Esophagus squamous epithelium (tissue), 5 donors: ENCODE measurements around the gene FGB. TPM values are rescaled to one million over a fixed set of nuclear protein-coding genes. Genes with fewer than 3 reads are reported as not detected.

ENCODE experiments used
- DNase-seq: peaks from one replicate; lab custom pipeline; 2025; lab: John Stamatoyannopoulos, UW
- H3K27ac ChIP-seq, 4 donors: fragments of 200-600 bp; sonication (generic); one replicate each; pipeline ENCODE4 v1.5.1; 2016 to 2019; ENCODE audit warnings: mild to moderate bottlenecking in 1 of 4
- H3K27me3 ChIP-seq, 4 donors: fragments of 200-600 bp; sonication (generic); 1 replicate in 3 of 4; 2 replicates in 1 of 4; pipeline versions ENCODE4 v1.5.1 to v1.6.0; 2017 to 2021; ENCODE audit warnings: antibody characterized with exemption in 1 of 4
- H3K36me3 ChIP-seq, 3 donors: fragments of 200-600 bp; sonication (generic); one replicate each; pipeline ENCODE4 v1.5.1; 2016 to 2019
- H3K4me1 ChIP-seq, 3 donors: fragments of 200-600 bp; sonication (generic); one replicate each; pipeline ENCODE4 v1.5.1; 2017 to 2019
- H3K4me3 ChIP-seq, 4 donors: fragments of 200-600 bp; sonication (generic); 1 replicate in 3 of 4; 2 replicates in 1 of 4; pipeline ENCODE4 v1.5.1; 2016 to 2019; ENCODE audit warnings: mild to moderate bottlenecking in 2 of 4, moderate library complexity in 1 of 4
- H3K9me3 ChIP-seq, 3 donors: fragments of 200-600 bp; sonication (generic); one replicate each; pipeline ENCODE4 v1.5.1; 2016 to 2019
- POLR2A ChIP-seq, 4 donors: fragments of 450-650 bp; IDR thresholded peaks; one replicate each; pipeline ENCODE4 v1.6.1; 2017; ENCODE audit warnings: antibody characterized with exemption in 4 of 4, mild to moderate bottlenecking in 4 of 4, moderate library complexity in 3 of 4
- WGBS, 2 donors: methylation state at CpG; one replicate each; pipeline ENCODE4 v1.1.5; 2018; 5-methylcytosine and 5-hydroxymethylcytosine counted together
- intact Hi-C: fragments of 100-400 bp; cut with DNase I; formaldehyde crosslinking; loops from one replicate; pipeline ENCODE4 v1.15.0; 2022
- total RNA-seq, 4 donors: library from RNA; depleted of rRNA; stranded (reverse); fragments of >200 nt; gene quantifications; one replicate each; pipeline ENCODE4 v1.1.0, GENCODE V29; 2016
- TF ChIP-seq, protein P1 (sequence below), 6 experiments: fragments of 450-650 bp in 4 of 6; fragments of 200-600 bp in 2 of 6; sonication (generic) in 2 of 6; IDR thresholded peaks; one replicate each; pipeline ENCODE4 v1.5.1; 2016 to 2019; ENCODE audit warnings: antibody characterized with exemption in 6 of 6, mild to moderate bottlenecking in 4 of 6, moderate library complexity in 4 of 6
- donor health status: DM: yes; HTN: yes; CAD: no.

FGB gene
- total RNA-seq, 4 donors from 2014 or later = not detected

- 77 to 87% methylated on average over 3 of the region's 3 CpGs for WGBS, 2 donors
- no peak overlapping the region for H3K4me3 ChIP-seq
- no peak for DNase-seq
- H3K4me1 ChIP-seq = no peaks in the 10 kb centered on the region
- intact Hi-C loops = no loop called here
- no peak for TF ChIP-seq POLR2A (IDR thresholded peaks at IDR 0.05)
- TF ChIP-seq, protein P1, sequence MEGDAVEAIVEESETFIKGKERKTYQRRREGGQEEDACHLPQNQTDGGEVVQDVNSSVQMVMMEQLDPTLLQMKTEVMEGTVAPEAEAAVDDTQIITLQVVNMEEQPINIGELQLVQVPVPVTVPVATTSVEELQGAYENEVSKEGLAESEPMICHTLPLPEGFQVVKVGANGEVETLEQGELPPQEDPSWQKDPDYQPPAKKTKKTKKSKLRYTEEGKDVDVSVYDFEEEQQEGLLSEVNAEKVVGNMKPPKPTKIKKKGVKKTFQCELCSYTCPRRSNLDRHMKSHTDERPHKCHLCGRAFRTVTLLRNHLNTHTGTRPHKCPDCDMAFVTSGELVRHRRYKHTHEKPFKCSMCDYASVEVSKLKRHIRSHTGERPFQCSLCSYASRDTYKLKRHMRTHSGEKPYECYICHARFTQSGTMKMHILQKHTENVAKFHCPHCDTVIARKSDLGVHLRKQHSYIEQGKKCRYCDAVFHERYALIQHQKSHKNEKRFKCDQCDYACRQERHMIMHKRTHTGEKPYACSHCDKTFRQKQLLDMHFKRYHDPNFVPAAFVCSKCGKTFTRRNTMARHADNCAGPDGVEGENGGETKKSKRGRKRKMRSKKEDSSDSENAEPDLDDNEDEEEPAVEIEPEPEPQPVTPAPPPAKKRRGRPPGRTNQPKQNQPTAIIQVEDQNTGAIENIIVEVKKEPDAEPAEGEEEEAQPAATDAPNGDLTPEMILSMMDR (IDR thresholded peaks at IDR 0.05) = no peak
- H3K27ac ChIP-seq = no peak overlapping the region
- H3K9me3 ChIP-seq = no peaks in the 10 kb centered on the region
- H3K36me3 ChIP-seq = no peaks in the 10 kb centered on the region
- H3K27me3 ChIP-seq = no peaks in the 10 kb centered on the region
These were observed 20.4 kb downstream of the FGB start for GRCh38 chr4:154583230-154583629.

DNA sequence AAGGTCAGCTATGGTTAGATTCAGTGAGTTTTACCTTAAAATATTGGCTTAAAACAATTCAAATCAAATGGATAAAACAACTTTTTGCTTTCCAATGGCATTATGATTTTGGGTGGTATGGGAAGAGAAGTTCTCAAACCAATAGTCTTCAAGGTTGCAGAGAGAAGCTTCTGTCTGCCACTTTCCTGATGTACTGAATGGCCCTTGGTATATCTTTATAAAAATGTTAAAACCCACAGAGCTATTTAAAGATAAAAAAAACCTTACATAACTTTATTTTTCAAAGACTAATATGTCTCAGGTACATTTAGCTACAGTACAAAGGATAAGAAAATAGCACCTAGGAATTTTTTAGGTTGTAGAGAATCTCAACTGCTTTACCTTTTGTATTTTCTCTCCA is 20.9 kb downstream of the FGB start:
- Histone ChIP-seq H3K4me1 (no peaks in the 10 kb centered on the region), H3K36me3 (no peaks in the 10 kb centered on the region), H3K9me3 (no peaks in the 10 kb centered on the region), H3K4me3 (no peak overlapping the region), H3K27me3 (peaks cover 0 to 2% (median 0%) of the 10 kb centered on the region in 4 donors), H3K27ac (no peak overlapping the region)
- intact Hi-C loops = no loop called here
- TF ChIP-seq, protein P1 (IDR thresholded peaks at IDR 0.05) = no peak
- DNase-seq = no peak

DNA sequence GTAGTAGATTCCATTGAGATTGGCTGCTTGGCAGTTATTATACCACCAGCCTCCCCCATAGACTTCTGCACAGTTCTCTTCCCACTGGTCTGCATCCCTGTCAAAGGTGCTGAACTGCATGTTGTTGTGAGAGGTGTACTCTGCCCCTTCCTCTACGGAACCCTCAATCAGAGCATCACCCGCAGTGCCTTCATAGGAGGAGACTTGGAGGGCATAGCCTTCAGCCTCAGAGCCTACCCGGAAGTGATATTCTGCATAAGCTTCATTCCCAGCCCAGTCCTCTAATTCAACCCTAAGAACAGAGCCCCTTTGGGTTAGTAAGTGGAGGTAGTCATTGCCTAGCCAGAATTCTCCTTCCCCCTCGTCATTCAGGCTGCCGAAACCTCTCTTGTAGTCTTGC is 21.4 kb downstream of the FGB start:
- no peak overlapping the region for H3K4me3 ChIP-seq
- TF ChIP-seq, protein P1 (IDR thresholded peaks at IDR 0.05) = no peak
- no peak for TF ChIP-seq POLR2A (IDR thresholded peaks at IDR 0.05)
- no peaks in the 10 kb centered on the region for H3K9me3 ChIP-seq
- peaks cover 0 to 8% (median 0%) of the 10 kb centered on the region in 4 donors for H3K27me3 ChIP-seq
- no peak for DNase-seq
- intact Hi-C loops = no loop called here
- no peaks in the 10 kb centered on the region for H3K4me1 ChIP-seq
- H3K36me3 ChIP-seq = no peaks in the 10 kb centered on the region
- H3K27ac ChIP-seq = no peak overlapping the region
- 78 to 84% methylated on average over 4 to 5 of the region's 5 CpGs for WGBS, 2 donors

DNA sequence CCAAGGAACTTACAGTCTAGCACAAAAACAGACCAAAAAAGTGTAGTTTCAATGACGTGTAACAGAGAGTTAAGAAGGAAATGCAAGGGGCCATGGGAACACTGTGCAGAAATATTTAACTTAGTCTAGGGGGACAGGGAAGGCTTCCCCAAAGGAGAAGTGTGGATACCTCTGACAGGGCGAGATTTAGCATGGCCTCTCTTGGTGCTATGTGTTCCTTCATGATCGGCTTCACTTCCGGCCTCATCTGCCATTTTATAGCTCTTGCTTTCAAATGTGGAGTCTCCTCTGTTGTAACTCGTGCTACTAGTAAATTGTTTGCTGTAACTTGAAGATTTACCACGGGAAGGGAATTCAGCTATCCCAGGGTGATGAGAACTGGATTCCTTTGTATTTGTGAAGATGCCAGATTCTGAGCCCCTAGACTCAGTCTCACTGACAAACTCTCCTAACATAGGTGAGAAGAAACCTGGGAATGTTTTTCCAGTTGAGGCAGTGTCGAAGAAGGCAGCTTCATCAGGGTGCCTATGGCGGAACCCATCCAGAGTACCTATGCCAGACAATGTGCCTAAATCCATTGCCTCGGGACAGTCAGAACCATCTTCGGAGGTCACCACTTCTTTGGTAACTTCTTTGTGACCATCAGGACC is 22.7 kb downstream of the FGB start:
- Histone ChIP-seq H3K4me1 (no peaks in the 10 kb centered on the region), H3K4me3 (no peak overlapping the region), H3K36me3 (no peaks in the 10 kb centered on the region), H3K27ac (no peak overlapping the region), H3K27me3 (peaks cover 0 to 11% (median 0%) of the 10 kb centered on the region in 4 donors), H3K9me3 (no peaks in the 10 kb centered on the region)
- DNase-seq = no peak
- WGBS, 2 donors = 80 to 85% methylated on average over 9 to 10 of the region's 10 CpGs
- TF ChIP-seq, protein P1 (IDR thresholded peaks at IDR 0.05) = no peak
- TF ChIP-seq POLR2A (IDR thresholded peaks at IDR 0.05) = no peak
- intact Hi-C loops = no loop called here

- 79 to 84% methylated on average over 7 to 12 of the region's 13 CpGs for WGBS, 2 donors
- Histone ChIP-seq H3K27me3 (peaks cover 0 to 19% (median 0%) of the 10 kb centered on the region in 4 donors), H3K27ac (no peak overlapping the region), H3K4me1 (no peaks in the 10 kb centered on the region), H3K4me3 (no peak overlapping the region), H3K36me3 (no peaks in the 10 kb centered on the region), H3K9me3 (no peaks in the 10 kb centered on the region)
- TF ChIP-seq POLR2A (IDR thresholded peaks at IDR 0.05) = no peak
- TF ChIP-seq, protein P1 (IDR thresholded peaks at IDR 0.05) = no peak
- intact Hi-C loops = no loop called here
- no peak for DNase-seq
These were observed 23.7 kb downstream of the FGB start for GRCh38 chr4:154586296-154587033.
